NCI-H2029 (cell line): ENCODE results near the gene ARRB1.
A peak's percentile ranks its signal among the peaks of the same experiment; 100 is the strongest.
"Not testable (repeated sequence)": the region's sequence is repeated elsewhere in the genome, so short reads cannot be mapped to it uniquely, and the experiment has no call there.

ENCODE experiments used
- DNase-seq: peaks from one replicate; lab custom pipeline; 2025; lab: John Stamatoyannopoulos, UW

The ARRB1 gene

GRCh38 chr11:75371949-75372876 lies 20.8 kb upstream of the ARRB1 start:
- peak; percentile 51 for DNase-seq

GRCh38 chr11:75369560-75370255 lies 18.2 kb upstream of the ARRB1 start:
- no peak for DNase-seq

DNA sequence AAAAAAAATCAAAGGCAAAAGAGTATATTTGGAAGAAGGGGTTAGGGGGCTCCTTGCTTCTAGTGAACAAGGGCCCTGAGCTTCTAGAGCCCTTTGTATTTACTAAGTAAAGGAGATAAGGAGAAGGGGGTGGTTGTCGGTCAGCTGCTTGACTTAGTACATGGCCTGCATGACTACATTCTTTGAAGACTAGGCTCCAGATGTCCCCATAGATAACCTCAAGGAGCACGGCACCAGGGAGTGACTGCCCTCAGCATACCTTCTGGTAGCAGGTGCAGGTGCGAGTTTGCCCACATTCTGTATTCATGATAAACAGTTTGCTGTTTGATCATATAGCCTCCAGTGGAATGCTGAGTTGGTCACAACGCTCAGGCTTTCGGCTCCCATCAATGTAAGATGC lies 15.4 kb upstream of the ARRB1 start:
- not testable (repeated sequence) for DNase-seq

DNA sequence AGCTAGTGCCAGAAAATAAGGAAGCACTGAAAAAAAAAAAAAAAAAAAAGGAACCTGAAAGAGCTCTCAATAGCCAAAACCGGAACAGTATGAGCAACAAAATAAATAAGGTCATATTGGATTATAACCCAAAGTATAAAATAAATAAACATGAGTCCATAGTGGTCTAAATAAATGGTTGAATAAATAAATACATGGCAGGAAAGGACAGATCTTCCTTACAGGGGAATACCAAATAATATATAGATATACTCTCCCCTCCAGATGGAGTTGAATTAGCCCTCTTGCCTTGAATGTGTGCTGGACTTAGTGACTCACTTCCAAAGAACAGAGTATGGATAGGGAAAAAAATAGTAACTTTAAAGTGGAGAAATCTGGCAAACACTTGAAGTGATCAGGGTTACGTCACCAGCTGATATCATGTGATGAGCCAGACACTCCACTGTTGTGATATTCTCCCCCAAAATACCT lies 14.3 kb upstream of the ARRB1 start:
- DNase-seq, result peak; percentile 50

- not testable (repeated sequence) for DNase-seq
Measured at GRCh38 chr11:75362285-75362684, 10.8 kb upstream of the ARRB1 start.

DNA sequence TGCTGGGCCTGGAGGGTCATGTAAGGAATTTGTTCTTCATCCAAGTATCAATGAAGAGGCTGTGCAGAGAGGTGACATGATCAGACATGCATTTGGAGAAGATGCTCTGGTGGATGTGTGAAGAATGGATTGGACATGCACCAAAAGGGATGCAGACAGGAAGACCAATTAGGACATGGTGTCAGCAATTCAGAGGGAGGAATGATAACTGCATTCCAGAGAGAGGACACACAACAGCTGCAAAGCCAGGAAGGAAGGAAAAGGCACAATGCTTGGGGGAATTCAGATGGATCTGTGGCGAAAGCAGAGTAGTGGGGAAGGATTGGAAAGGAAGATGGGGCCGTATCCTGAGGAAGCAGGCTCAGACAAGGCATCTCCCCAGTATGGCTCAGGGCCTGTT lies 5.2 kb upstream of the ARRB1 start:
- DNase-seq, result no peak

DNA sequence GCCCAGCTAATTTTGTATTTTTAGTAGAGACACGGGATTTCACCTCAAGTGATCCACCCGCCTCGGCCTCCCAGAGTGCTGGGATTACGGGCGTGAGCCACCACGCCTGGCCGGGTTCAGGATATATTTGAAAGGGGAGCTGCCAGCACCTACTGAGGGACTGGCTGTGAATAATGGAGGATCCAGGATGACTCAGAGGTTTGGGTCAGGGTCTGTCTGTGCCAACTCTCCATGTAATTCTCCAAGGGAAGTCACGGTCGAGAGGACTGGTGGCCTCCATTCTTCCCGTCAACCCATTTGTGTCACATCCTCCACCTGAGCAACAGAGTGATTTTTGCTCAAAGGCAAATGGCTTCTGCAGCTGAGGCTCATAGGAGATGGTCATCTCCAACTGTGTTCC lies 3.6 kb upstream of the ARRB1 start:
- DNase-seq, result no peak

GRCh38 chr11:75352588-75353206 lies 1.2 kb upstream of the ARRB1 start:
- DNase-seq, result no peak

DNA sequence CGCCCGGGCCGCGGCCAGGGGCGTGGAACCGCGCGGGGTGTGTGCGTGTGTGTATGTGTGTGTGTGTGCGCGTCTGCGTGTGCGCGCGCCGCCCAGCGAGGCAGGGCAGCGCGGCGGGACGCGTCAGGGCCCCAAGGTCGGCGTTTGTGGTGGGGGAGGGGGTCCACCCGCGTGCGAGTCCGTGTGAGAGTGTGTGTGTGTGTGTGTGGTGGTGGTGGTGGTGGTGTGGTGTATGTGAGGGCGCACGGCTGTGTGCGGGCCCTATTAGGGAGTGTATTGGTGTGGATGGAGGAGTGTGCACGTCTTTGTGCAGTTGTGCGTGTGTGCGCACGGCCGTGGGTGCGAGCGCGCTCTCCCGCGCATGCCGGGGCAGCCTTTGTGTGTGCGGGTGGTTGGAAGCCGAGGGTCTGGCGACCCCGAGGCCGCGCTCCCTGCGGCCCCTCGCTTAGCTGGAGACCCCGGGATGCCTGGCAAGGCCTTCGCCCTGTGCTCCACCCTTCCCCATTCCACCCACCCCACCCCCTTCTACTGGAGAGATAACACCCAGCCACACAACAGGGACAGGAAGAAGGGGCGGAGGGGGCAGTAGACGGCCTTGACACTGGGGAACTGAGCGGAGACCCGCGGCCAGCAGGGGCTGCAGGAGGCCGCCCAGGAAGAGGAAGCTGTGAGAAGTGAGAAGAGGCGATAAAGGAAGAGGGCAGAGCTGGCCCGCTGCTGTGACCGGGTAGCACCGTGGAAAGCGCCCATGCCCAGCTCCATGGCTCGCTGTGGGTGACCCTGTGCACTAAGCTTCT lies 528 bp upstream of the ARRB1 start:
- DNase-seq, result no peak

- no peak for DNase-seq
Measured at GRCh38 chr11:75350743-75351540, 519 bp downstream of the ARRB1 start.

- no peak for DNase-seq
Measured at GRCh38 chr11:75350122-75350742, 1.2 kb downstream of the ARRB1 start.

GRCh38 chr11:75349521-75350116 lies 1.8 kb downstream of the ARRB1 start:
- DNase-seq, result no peak

GRCh38 chr11:75347781-75348566 lies 3.5 kb downstream of the ARRB1 start:
- peak; percentile 75 for DNase-seq

DNA sequence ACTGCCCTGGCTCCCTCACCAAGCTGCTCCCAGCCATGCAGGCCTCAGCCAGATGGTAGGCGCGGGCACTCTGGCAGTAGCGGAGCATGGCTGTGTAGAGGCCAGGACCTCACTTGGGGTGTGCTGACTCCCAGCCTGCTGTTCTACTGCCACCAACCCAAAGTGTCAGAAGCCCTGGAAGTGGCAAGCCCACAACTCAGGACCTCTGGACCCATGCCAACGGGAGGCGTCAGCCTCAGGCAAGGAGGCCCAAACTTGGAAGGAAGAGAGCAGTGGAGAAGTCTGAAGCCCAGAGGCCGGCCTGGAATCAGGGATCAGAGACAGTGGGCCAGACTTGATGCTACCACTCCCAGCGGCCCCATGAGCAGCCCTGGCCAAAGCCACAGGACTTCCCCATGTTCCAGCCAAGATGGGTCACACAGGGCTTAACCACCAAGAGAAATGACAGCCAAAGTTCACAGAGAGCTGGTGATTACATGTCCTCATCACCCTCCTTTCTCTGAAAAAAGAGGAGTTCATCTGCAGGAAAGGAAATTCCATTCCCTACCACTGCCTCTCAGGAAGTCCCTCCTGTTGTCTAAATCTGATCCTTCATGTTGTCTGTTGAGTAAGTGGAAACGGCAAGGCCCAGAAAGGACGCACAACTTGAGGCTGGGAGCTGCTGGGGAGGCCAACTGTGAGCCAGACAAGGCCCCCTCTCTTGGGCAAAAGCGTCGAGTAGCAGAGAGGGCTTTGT lies 4.4 kb downstream of the ARRB1 start:
- DNase-seq, result no peak

GRCh38 chr11:75346296-75346695 lies 5.2 kb downstream of the ARRB1 start:
- DNase-seq, result no peak

GRCh38 chr11:75345455-75346160 lies 5.9 kb downstream of the ARRB1 start:
- DNase-seq, result no peak

GRCh38 chr11:75344761-75345454 lies 6.6 kb downstream of the ARRB1 start:
- DNase-seq, result no peak
